IMR-90 (cell line): ENCODE measurements around the gene MAML3. TPM values are rescaled to one million over a fixed set of nuclear protein-coding genes. Genes with fewer than 3 reads are reported as not detected.

ENCODE experiments used
- ATAC-seq: fragments of 200-7000 bp; cut with Tn5 transposase; 2 replicates; pipeline ENCODE4 v1.9.1; 2020; ENCODE audit warnings: low read depth, mild to moderate bottlenecking, moderate library complexity
- BruUV-seq: library from RNA; stranded (reverse); fragments of 400-500 nt; replicated peaks from 2 replicates; lab custom pipeline; 2021; lab: Mats Ljungman, UMichigan
- CTCF ChIA-PET: fragments of 300-600 bp; formaldehyde crosslinking; extraction: SDS; loops from one replicate; lab custom pipeline; 2021; ENCODE audit warnings: antibody characterized with exemption; lab: Yijun Ruan, JAX
- POLR2A ChIA-PET: fragments of 300-600 bp; sonication (Branson Sonifier 250); formaldehyde crosslinking; loops from one replicate; lab custom pipeline; 2022; ENCODE audit warnings: antibody characterized with exemption; ENCODE audit not compliant: unreplicated experiment; lab: Charles Lee
- DNase-seq: peaks from one replicate; pipeline ENCODE4 v3.0.0; 2013
- H2AFZ ChIP-seq: replicated peaks from 2 replicates; pipeline ENCODE3; 2013; ENCODE audit warnings: low read length, mild to moderate bottlenecking; ENCODE audit not compliant: poor library complexity
- H2AK5ac ChIP-seq: 2 replicates; pipeline ENCODE4 v1.6.1; 2013; ENCODE audit warnings: low read depth, low read length, inconsistent platforms
- H2AK9ac ChIP-seq: replicated peaks from 2 replicates; pipeline ENCODE3; 2013; ENCODE audit warnings: mild to moderate bottlenecking, low read depth, low read length, moderate library complexity; ENCODE audit not compliant: poor library complexity
- H2BK120ac ChIP-seq: 2 replicates; pipeline ENCODE4 v1.6.1; 2013; ENCODE audit warnings: low read depth, low read length, inconsistent platforms
- H2BK15ac ChIP-seq: 3 replicates; pipeline ENCODE4 v1.6.1; 2013; ENCODE audit warnings: low read depth, low read length, inconsistent platforms
- H2BK20ac ChIP-seq: 2 replicates; pipeline ENCODE4 v1.6.1; 2013; ENCODE audit warnings: low read depth, mild to moderate bottlenecking, inconsistent platforms, low read length, moderate library complexity
- H2BK5ac ChIP-seq: 2 replicates; pipeline ENCODE4 v1.6.1; 2013; ENCODE audit warnings: mild to moderate bottlenecking, low read depth, low read length, inconsistent platforms; ENCODE audit not compliant: poor library complexity, severe bottlenecking
- H3K14ac ChIP-seq: replicated peaks from 2 replicates; pipeline ENCODE4 v1.6.1; 2013; ENCODE audit warnings: low read depth, low read length, inconsistent platforms
- H3K18ac ChIP-seq: 2 replicates; pipeline ENCODE4 v1.6.1; 2013; ENCODE audit warnings: low read depth, low read length, control low read depth
- H3K23ac ChIP-seq: 2 replicates; pipeline ENCODE4 v1.6.1; 2013; ENCODE audit warnings: low read depth, low read length, inconsistent platforms
- H3K27ac ChIP-seq: 2 replicates; pipeline ENCODE4 v1.5.1; 2013; ENCODE audit warnings: mild to moderate bottlenecking, control low read depth, low read length; ENCODE audit not compliant: insufficient read depth
- H3K27me3 ChIP-seq: 2 replicates; pipeline ENCODE4 v1.6.1; 2013; ENCODE audit warnings: low read length; ENCODE audit not compliant: control insufficient read depth, insufficient read depth
- H3K36me3 ChIP-seq: 2 replicates; pipeline ENCODE4 v1.6.1; 2013; ENCODE audit warnings: low read length, mixed read lengths; ENCODE audit not compliant: control insufficient read depth, insufficient read depth
- H3K4ac ChIP-seq: 2 replicates; pipeline ENCODE4 v1.6.1; 2013; ENCODE audit warnings: low read depth, low read length, inconsistent platforms
- H3K4me1 ChIP-seq: 2 replicates; pipeline ENCODE4 v1.6.1; 2013; ENCODE audit warnings: low read length, mixed read lengths; ENCODE audit not compliant: control insufficient read depth, insufficient read depth
- H3K4me2 ChIP-seq: 2 replicates; pipeline ENCODE4 v1.6.1; 2013; ENCODE audit warnings: low read depth, mild to moderate bottlenecking, control low read depth, low read length, moderate library complexity
- H3K4me3 ChIP-seq: 2 replicates; pipeline ENCODE4 v1.5.1; 2013; ENCODE audit warnings: low read depth, mild to moderate bottlenecking, control low read depth, low read length, moderate library complexity; ENCODE audit not compliant: insufficient read depth
- H3K56ac ChIP-seq: 2 replicates; pipeline ENCODE4 v1.6.1; 2013; ENCODE audit warnings: low read length, inconsistent platforms; ENCODE audit not compliant: insufficient read depth; ENCODE audit errors: extremely low read depth
- H3K79me1 ChIP-seq, 2 experiments: 2 replicates each; pipeline ENCODE4 v1.6.1; 2013; ENCODE audit warnings: low read length in 2 of 2, inconsistent platforms in 1 of 2, low read depth in 1 of 2
- H3K9ac ChIP-seq: 2 replicates; pipeline ENCODE4 v1.6.1; 2013; ENCODE audit warnings: low read depth, low read length, control low read depth
- H3K9me1 ChIP-seq: 2 replicates; pipeline ENCODE4 v1.6.1; 2013; ENCODE audit warnings: low read length, inconsistent platforms; ENCODE audit not compliant: insufficient read depth
- H3K9me3 ChIP-seq: 2 replicates; pipeline ENCODE4 v1.6.1; 2013; ENCODE audit warnings: low read length; ENCODE audit not compliant: control insufficient read depth, insufficient read depth
- H4K20me1 ChIP-seq: 2 replicates; pipeline ENCODE4 v1.6.1; 2013; ENCODE audit warnings: low read length, inconsistent platforms; ENCODE audit not compliant: insufficient read depth
- H4K5ac ChIP-seq: 2 replicates; pipeline ENCODE4 v1.6.1; 2013; ENCODE audit warnings: mild to moderate bottlenecking, low read depth, low read length, control low read depth
- H4K8ac ChIP-seq, 2 experiments: 2 replicates each; pipeline ENCODE4 v1.6.1; 2013; ENCODE audit warnings: low read depth in 2 of 2, low read length in 2 of 2, control low read depth in 1 of 2, inconsistent platforms in 1 of 2
- H4K91ac ChIP-seq: 2 replicates; pipeline ENCODE4 v1.6.1; 2013; ENCODE audit warnings: low read depth, low read length, inconsistent platforms; ENCODE audit not compliant: insufficient read depth
- BHLHE40 ChIP-seq: fragments of 150-350 bp; IDR thresholded peaks from 2 replicates; pipeline ENCODE4 v1.6.1; 2016; ENCODE audit warnings: mild to moderate bottlenecking, low read depth, low read length
- FOS ChIP-seq: fragments of 150-350 bp; IDR thresholded peaks from 2 replicates; pipeline ENCODE4 v1.6.1; 2016; ENCODE audit warnings: low read depth, low read length
- MAFK ChIP-seq: IDR thresholded peaks from 2 replicates; pipeline ENCODE4 v1.6.1; 2012; ENCODE audit warnings: low read depth, low read length, improper control_type of control experiment
- MAZ ChIP-seq: IDR thresholded peaks from 2 replicates; pipeline ENCODE4 v1.6.1; 2012; ENCODE audit warnings: low read depth, mild to moderate bottlenecking, low read length, improper control_type of control experiment, moderate library complexity, borderline replicate concordance
- NFE2L2 ChIP-seq: fragments of 150-350 bp; IDR thresholded peaks from 2 replicates; pipeline ENCODE4 v1.6.1; 2016; ENCODE audit warnings: low read depth, mild to moderate bottlenecking, low read length
- POLR2A ChIP-seq: IDR thresholded peaks from 2 replicates; pipeline ENCODE4 v1.6.1; 2012; ENCODE audit warnings: mild to moderate bottlenecking, low read depth, low read length
- RAD21 ChIP-seq: IDR thresholded peaks from 2 replicates; pipeline ENCODE4 v1.6.1; 2012; ENCODE audit warnings: low read length, improper control_type of control experiment
- RFX5 ChIP-seq: IDR thresholded peaks from 2 replicates; pipeline ENCODE4 v1.8.0; 2012; ENCODE audit warnings: low read depth, mild to moderate bottlenecking, low read length, moderate library complexity
- USF2 ChIP-seq: fragments of 150-350 bp; IDR thresholded peaks from 2 replicates; pipeline ENCODE4 v1.6.1; 2017; ENCODE audit warnings: mild to moderate bottlenecking, antibody characterized with exemption, low read length, low read depth
- WGBS, 2 experiments: methylation state at CpG; one replicate each; pipeline versions ENCODE4 v1.1.5 to v1.1.7; 2013; ENCODE audit warnings: missing lambda C conversion rate in 2 of 2; ENCODE audit not compliant: insufficient read length in 1 of 2; ENCODE audit errors: extremely low coverage in 2 of 2; 5-methylcytosine and 5-hydroxymethylcytosine counted together
- dilution Hi-C: fragments of 300-500 bp; cut with HindIII; formaldehyde crosslinking; loops from one replicate; pipeline ENCODE4 v1.14.3; 2018; ENCODE audit warnings: low sequenced_read_pairs; ENCODE audit not compliant: unreplicated experiment
- in situ Hi-C: fragments of 300-500 bp; cut with MboI; formaldehyde crosslinking; loops from 3 replicates; pipeline ENCODE4 v1.14.3; 2019; ENCODE audit warnings: low sequenced_read_pairs, inconsistent platforms, mixed read lengths
- intact Hi-C: fragments of 100-400 bp; cut with micrococcal nuclease; formaldehyde crosslinking; loops from 2 replicates; pipeline ENCODE4 v1.10.0; 2022
- polyA plus RNA-seq, 3 experiments: library from polyadenylated mRNA; depleted of rRNA; stranded (reverse); fragments of >200 nt; gene quantifications; 2 replicates each; pipeline ENCODE4 v1.2.3, GENCODE V29; 2012; ENCODE audit warnings: low replicate concordance in 1 of 3
- total RNA-seq: library from RNA; depleted of rRNA; stranded (reverse); fragments of >200 nt; gene quantifications from 2 replicates; pipeline ENCODE4 v1.2.3, GENCODE V29; 2012

Gene MAML3
- total and polyA plus RNA-seq, 2 of the 4 experiments (the other 2 are of a cell fraction) = 0.90 to 1.7 TPM

GRCh38 chr4:139857021-139857420 is 297.0 kb downstream of the MAML3 start:
- H2BK120ac ChIP-seq = no peak overlapping the region
- no peak overlapping the region for H3K18ac ChIP-seq
- H3K9ac ChIP-seq = no peak overlapping the region
- no peak overlapping the region for H4K8ac ChIP-seq
- H2BK20ac ChIP-seq = no peak overlapping the region
- ChIA-PET CTCF (no interaction called here), POLR2A (no interaction called here)
- no peaks in the 10 kb centered on the region for H3K36me3 ChIP-seq
- no peak overlapping the region for H3K27ac ChIP-seq
- no peak overlapping the region for H3K4me2 ChIP-seq
- H3K4me1 ChIP-seq = no peaks in the 10 kb centered on the region
- no peaks in the 10 kb centered on the region for H3K9me3 ChIP-seq
- no peak overlapping the region for H2BK15ac ChIP-seq
- WGBS, 2 experiments = no CpG with 5 or more reads among the region's 4 CpGs
- no peaks in the 10 kb centered on the region for H3K27me3 ChIP-seq
- dilution Hi-C loops = no loop called here
- no peak overlapping the region for H3K56ac ChIP-seq
- H4K20me1 ChIP-seq = no peaks in the 10 kb centered on the region
- in situ Hi-C loops = no loop called here
- TF ChIP-seq POLR2A (no peak), RAD21 (no peak), USF2 (no peak), FOS (no peak), MAFK (no peak), MAZ (no peak), NFE2L2 (no peak), RFX5 (no peak), BHLHE40 (no peak)
- no peak overlapping the region for H3K4me3 ChIP-seq
- DNase-seq (peak; percentile 10), ATAC-seq (peak; percentile 56; the same call in 1 of the 2 replicates)
- H3K14ac ChIP-seq = no peak overlapping the region
- H3K79me1 ChIP-seq = no peaks in the 10 kb centered on the region; a peak in 1 of 4 replicates
- H2AK9ac ChIP-seq = no peak overlapping the region
- BruUV-seq = no TSS peak
- H4K91ac ChIP-seq = no peak overlapping the region
- H3K23ac ChIP-seq = no peak overlapping the region
- H2BK5ac ChIP-seq = no peak overlapping the region
- no peak overlapping the region for H4K5ac ChIP-seq
- no peak overlapping the region for H2AFZ ChIP-seq
- H3K9me1 ChIP-seq = peaks cover 4% of the 10 kb centered on the region; the same call in 1 of the 2 replicates
- no peak overlapping the region for H3K4ac ChIP-seq
- intact Hi-C loops = no loop called here
- no peak overlapping the region for H2AK5ac ChIP-seq
